D721Med (cell line): ENCODE measurements around the gene PRTFDC1.

Experiments used
- DNase-seq: peaks from one replicate; pipeline ENCODE4 v3.0.0; 2011; ENCODE audit warnings: low spot score; ENCODE audit not compliant: insufficient read length
- FAIRE-seq: peaks from 2 replicates; lab custom pipeline; 2011; peaks lifted over from hg19 to GRCh38; lab: Jason Lieb, UNC
- CTCF ChIP-seq: IDR thresholded peaks from 2 replicates; pipeline ENCODE4 v1.5.1; 2012; ENCODE audit warnings: mild to moderate bottlenecking, control low read depth; ENCODE audit not compliant: insufficient read depth; ENCODE audit errors: missing control alignments

The PRTFDC1 gene

GRCh38 chr10:24886290-24886680, 66.1 kb downstream of the PRTFDC1 start:
- TF ChIP-seq CTCF, result no peak
- DNase-seq (no peak), FAIRE-seq (no peak)

- FAIRE-seq, result no peak
- no peak for TF ChIP-seq CTCF
Observed at GRCh38 chr10:24885551-24886289, 66.7 kb downstream of the PRTFDC1 start.

GRCh38 chr10:24884793-24885192, 67.6 kb downstream of the PRTFDC1 start:
- FAIRE-seq (no peak), DNase-seq (no peak)
- TF ChIP-seq CTCF, result no peak

More at GRCh38 chr10:24885551-24886289, 66.7 kb downstream of the PRTFDC1 start:
- no peak for DNase-seq

GRCh38 chr10:24884316-24884715, 68.1 kb downstream of the PRTFDC1 start:
- no peak for FAIRE-seq

GRCh38 chr10:24883176-24883575, 69.2 kb downstream of the PRTFDC1 start:
- TF ChIP-seq CTCF, result no peak

More at GRCh38 chr10:24884316-24884715, 68.1 kb downstream of the PRTFDC1 start:
- TF ChIP-seq CTCF, result no peak
- DNase-seq, result no peak

GRCh38 chr10:24882047-24882698, 70.2 kb downstream of the PRTFDC1 start:
- TF ChIP-seq CTCF, result no peak
- no peak for FAIRE-seq
- DNase-seq, result no peak

More at GRCh38 chr10:24883176-24883575, 69.2 kb downstream of the PRTFDC1 start:
- DNase-seq (no peak), FAIRE-seq (no peak)

GRCh38 chr10:24879861-24880260, 72.5 kb downstream of the PRTFDC1 start:
- TF ChIP-seq CTCF, result no peak
- DNase-seq (no peak), FAIRE-seq (no peak)
